ENCODE data around the gene KRTAP2-1.
"Not testable (repeated sequence)": the region's sequence is repeated elsewhere in the genome, so short reads cannot be mapped to it uniquely, and the experiment has no call there.

KRTAP2-1 gene

GRCh38 chr17:41052566-41052965 is 5.5 kb upstream of the KRTAP2-1 start:
- no peak overlapping the region for H3K4me3 ChIP-seq (replicated peaks; ENCODE audit: low read depth, low read length)
- TF ChIP-seq, protein P1, sequence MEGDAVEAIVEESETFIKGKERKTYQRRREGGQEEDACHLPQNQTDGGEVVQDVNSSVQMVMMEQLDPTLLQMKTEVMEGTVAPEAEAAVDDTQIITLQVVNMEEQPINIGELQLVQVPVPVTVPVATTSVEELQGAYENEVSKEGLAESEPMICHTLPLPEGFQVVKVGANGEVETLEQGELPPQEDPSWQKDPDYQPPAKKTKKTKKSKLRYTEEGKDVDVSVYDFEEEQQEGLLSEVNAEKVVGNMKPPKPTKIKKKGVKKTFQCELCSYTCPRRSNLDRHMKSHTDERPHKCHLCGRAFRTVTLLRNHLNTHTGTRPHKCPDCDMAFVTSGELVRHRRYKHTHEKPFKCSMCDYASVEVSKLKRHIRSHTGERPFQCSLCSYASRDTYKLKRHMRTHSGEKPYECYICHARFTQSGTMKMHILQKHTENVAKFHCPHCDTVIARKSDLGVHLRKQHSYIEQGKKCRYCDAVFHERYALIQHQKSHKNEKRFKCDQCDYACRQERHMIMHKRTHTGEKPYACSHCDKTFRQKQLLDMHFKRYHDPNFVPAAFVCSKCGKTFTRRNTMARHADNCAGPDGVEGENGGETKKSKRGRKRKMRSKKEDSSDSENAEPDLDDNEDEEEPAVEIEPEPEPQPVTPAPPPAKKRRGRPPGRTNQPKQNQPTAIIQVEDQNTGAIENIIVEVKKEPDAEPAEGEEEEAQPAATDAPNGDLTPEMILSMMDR (IDR thresholded peaks at IDR 0.05; ENCODE audit: low read depth, low read length, missing control alignments): no peak
- DNase-seq (ENCODE audit: extremely low read depth, low read depth): no peak

GRCh38 chr17:41049110-41049509 is 2.0 kb upstream of the KRTAP2-1 start:
- no peak for DNase-seq (ENCODE audit: extremely low read depth, low read depth)
- no peak overlapping the region for H3K4me3 ChIP-seq (replicated peaks; ENCODE audit: low read depth, low read length)
- TF ChIP-seq, protein P1 (IDR thresholded peaks at IDR 0.05; ENCODE audit: low read depth, low read length, missing control alignments): no peak

- no peak overlapping the region for H3K4me3 ChIP-seq (replicated peaks; ENCODE audit: low read depth, low read length)
- no peak for DNase-seq (ENCODE audit: extremely low read depth, low read depth)
- TF ChIP-seq, protein P1 (IDR thresholded peaks at IDR 0.05; ENCODE audit: low read depth, low read length, missing control alignments): no peak
Observed at GRCh38 chr17:41048441-41048840, 1.3 kb upstream of the KRTAP2-1 start.

GRCh38 chr17:41042953-41043352 is 4.2 kb downstream of the KRTAP2-1 start:
- DNase-seq (ENCODE audit: extremely low read depth, low read depth): no peak

GRCh38 chr17:41040783-41041571 is 6.1 kb downstream of the KRTAP2-1 start, which contains the start of gene KRTAP1-1:
Gene KRTAP1-1, minus strand, starts transcription at chr17:41041450. Its CDS starts 53 bp downstream, at chr17:41041397.
- H3K4me3 ChIP-seq (replicated peaks; ENCODE audit: low read depth, low read length); DNase-seq (ENCODE audit: extremely low read depth, low read depth): not testable (repeated sequence)

More at GRCh38 chr17:41042953-41043352, 4.2 kb downstream of the KRTAP2-1 start:
- H3K4me3 ChIP-seq (replicated peaks; ENCODE audit: low read depth, low read length): no peak overlapping the region
- TF ChIP-seq, protein P1 (IDR thresholded peaks at IDR 0.05; ENCODE audit: low read depth, low read length, missing control alignments): no peak

GRCh38 chr17:41037853-41038350 is 9.2 kb downstream of the KRTAP2-1 start:
- TF ChIP-seq, protein P1 (IDR thresholded peaks at IDR 0.05; ENCODE audit: low read depth, low read length, missing control alignments): no peak
- no peak for DNase-seq (ENCODE audit: extremely low read depth, low read depth)

DNA sequence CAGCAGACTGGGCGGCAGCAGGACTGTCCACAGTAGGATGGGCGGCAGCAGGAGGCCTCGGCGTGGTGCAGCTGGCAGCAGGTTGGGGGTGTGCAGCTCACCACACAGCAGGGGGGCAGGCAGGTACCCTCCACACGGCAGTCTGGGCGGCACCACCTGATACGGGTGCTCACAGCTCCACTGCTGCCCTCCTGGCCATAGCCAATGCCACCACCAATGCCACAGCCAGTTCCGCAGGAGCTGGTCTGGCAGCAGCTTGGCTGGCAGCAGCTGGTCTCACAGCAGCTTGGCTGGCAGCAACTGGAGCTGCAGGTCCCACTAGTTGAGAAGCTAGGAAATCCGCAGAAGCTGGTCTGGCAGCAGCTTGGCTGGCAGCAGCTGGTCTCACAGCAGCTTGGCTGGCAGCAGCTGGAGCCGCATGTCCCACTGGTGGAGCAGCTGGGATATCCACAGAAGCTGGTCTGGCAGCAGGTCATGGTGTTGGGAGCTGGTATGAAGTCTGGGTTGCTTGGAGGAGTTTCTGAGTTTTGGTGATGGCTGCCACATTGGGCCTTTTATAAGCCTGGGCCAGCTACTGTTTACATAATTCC is 12.7 kb downstream of the KRTAP2-1 start, which contains the start of gene KRTAP1-3:
TSS of gene KRTAP1-3 (minus strand) at position 529 of the 590 bp plus-strand sequence. CDS start at position 476, 53 bp downstream.
- H3K4me3 ChIP-seq (replicated peaks; ENCODE audit: low read depth, low read length); DNase-seq (ENCODE audit: extremely low read depth, low read depth): not testable (repeated sequence)

More at GRCh38 chr17:41037853-41038350, 9.2 kb downstream of the KRTAP2-1 start:
- no peak overlapping the region for H3K4me3 ChIP-seq (replicated peaks; ENCODE audit: low read depth, low read length)

All from HFF-Myc (cell line).